Astrocyte (in vitro differentiated cells and primary cell): ENCODE data around the gene MELTF. TPM values are rescaled to one million over a fixed set of nuclear protein-coding genes. Genes with fewer than 3 reads are reported as not detected.
A peak's percentile ranks its signal among the peaks of the same experiment; 100 is the strongest.

Source experiments
- DNase-seq: peaks from one replicate; pipeline ENCODE4 v3.0.0-alpha.2; 2010; ENCODE audit warnings: low read depth
- FAIRE-seq: peaks from 2 replicates; lab custom pipeline; 2011; peaks lifted over from hg19 to GRCh38; lab: Jason Lieb, UNC
- H2AFZ ChIP-seq: 2 replicates; pipeline ENCODE4 v1.6.0; 2012; ENCODE audit warnings: low read depth, low read length, inconsistent platforms
- H3K27ac ChIP-seq: 2 replicates; pipeline ENCODE4 v1.5.1; 2011; ENCODE audit warnings: low read depth, low read length, inconsistent platforms
- H3K27me3 ChIP-seq: 2 replicates; pipeline ENCODE4 v1.6.0; 2011; ENCODE audit warnings: low read length, inconsistent platforms; ENCODE audit not compliant: insufficient read depth
- H3K36me3 ChIP-seq: 2 replicates; pipeline ENCODE4 v1.5.1; 2011; ENCODE audit warnings: low read length, inconsistent platforms; ENCODE audit not compliant: insufficient read depth
- H3K4me1 ChIP-seq: 2 replicates; pipeline ENCODE4 v1.5.1; 2011; ENCODE audit warnings: low read length, inconsistent platforms; ENCODE audit not compliant: insufficient read depth
- H3K4me2 ChIP-seq: 2 replicates; pipeline ENCODE4 v1.6.0; 2012; ENCODE audit warnings: low read length, inconsistent platforms
- H3K4me3 ChIP-seq: 2 replicates; pipeline ENCODE4 v1.5.1; 2011; ENCODE audit warnings: low read depth, mild to moderate bottlenecking, low read length, inconsistent platforms; ENCODE audit not compliant: insufficient read depth
- H3K79me2 ChIP-seq: 2 replicates; pipeline ENCODE4 v1.6.0; 2012; ENCODE audit warnings: mild to moderate bottlenecking, low read length, inconsistent platforms; ENCODE audit not compliant: insufficient read depth
- H3K9ac ChIP-seq: 2 replicates; pipeline ENCODE4 v1.6.0; 2012; ENCODE audit warnings: mild to moderate bottlenecking, low read length, inconsistent platforms
- H3K9me3 ChIP-seq: 2 replicates; pipeline ENCODE4 v1.5.1; 2012; ENCODE audit warnings: low read depth, mild to moderate bottlenecking, low read length, inconsistent platforms; ENCODE audit not compliant: insufficient read depth
- H4K20me1 ChIP-seq: 2 replicates; pipeline ENCODE4 v1.6.0; 2012; ENCODE audit warnings: low read length, inconsistent platforms; ENCODE audit not compliant: insufficient read depth
- H3K27ac Mint-ChIP-seq: one replicate; pipeline ENCODE4 v1.8.0; 2021; ENCODE audit warnings: mild to moderate bottlenecking, mixed read lengths; ENCODE audit not compliant: unreplicated experiment
- H3K27me3 Mint-ChIP-seq: one replicate; pipeline ENCODE4 v1.8.0; 2021; ENCODE audit warnings: low read depth, mixed read lengths; ENCODE audit not compliant: unreplicated experiment
- H3K36me3 Mint-ChIP-seq: one replicate; pipeline ENCODE4 v1.8.0; 2021; ENCODE audit warnings: low read depth, mixed read lengths; ENCODE audit not compliant: unreplicated experiment
- H3K4me1 Mint-ChIP-seq: one replicate; pipeline ENCODE4 v1.8.0; 2021; ENCODE audit warnings: low read depth, mixed read lengths; ENCODE audit not compliant: unreplicated experiment
- H3K4me3 Mint-ChIP-seq: one replicate; pipeline ENCODE4 v1.8.0; 2021; ENCODE audit warnings: mild to moderate bottlenecking, moderate library complexity, mixed read lengths; ENCODE audit not compliant: unreplicated experiment
- H3K9me3 Mint-ChIP-seq: one replicate; pipeline ENCODE4 v1.8.0; 2021; ENCODE audit warnings: mild to moderate bottlenecking, mixed read lengths; ENCODE audit not compliant: unreplicated experiment
- EZH2 ChIP-seq: IDR thresholded peaks from 2 replicates; pipeline ENCODE4 v1.6.1; 2012; ENCODE audit warnings: mild to moderate bottlenecking, low read length, inconsistent platforms; ENCODE audit not compliant: insufficient read depth
- total RNA-seq: library from RNA; stranded (reverse); gene quantifications from 2 replicates; pipeline ENCODE4 v1.2.1, GENCODE V29; 2021
- TF ChIP-seq, protein P1 (sequence below): IDR thresholded peaks from 2 replicates; pipeline ENCODE4 v1.5.1; 2011; ENCODE audit warnings: low read depth, mild to moderate bottlenecking, inconsistent platforms, low read length, moderate library complexity; ENCODE audit not compliant: insufficient read depth

Gene MELTF
- total RNA-seq, 1 donor from 2014 or later, result 24.0 TPM

- Histone ChIP-seq H3K4me1 (peaks cover 5% of the 10 kb centered on the region), H3K27me3 (no peaks in the 10 kb centered on the region), H4K20me1 (no peaks in the 10 kb centered on the region), H3K27ac (no peak overlapping the region), H3K79me2 (no peaks in the 10 kb centered on the region), H3K36me3 (no peaks in the 10 kb centered on the region), H3K9ac (peak overlapping the region; percentile 68), H2AFZ (peak overlapping the region; percentile 69), H3K4me3 (peak overlapping the region; percentile 37), H3K9me3 (no peaks in the 10 kb centered on the region), H3K4me2 (peak overlapping the region; percentile 85)
- no peak for TF ChIP-seq EZH2
- TF ChIP-seq, protein P1, sequence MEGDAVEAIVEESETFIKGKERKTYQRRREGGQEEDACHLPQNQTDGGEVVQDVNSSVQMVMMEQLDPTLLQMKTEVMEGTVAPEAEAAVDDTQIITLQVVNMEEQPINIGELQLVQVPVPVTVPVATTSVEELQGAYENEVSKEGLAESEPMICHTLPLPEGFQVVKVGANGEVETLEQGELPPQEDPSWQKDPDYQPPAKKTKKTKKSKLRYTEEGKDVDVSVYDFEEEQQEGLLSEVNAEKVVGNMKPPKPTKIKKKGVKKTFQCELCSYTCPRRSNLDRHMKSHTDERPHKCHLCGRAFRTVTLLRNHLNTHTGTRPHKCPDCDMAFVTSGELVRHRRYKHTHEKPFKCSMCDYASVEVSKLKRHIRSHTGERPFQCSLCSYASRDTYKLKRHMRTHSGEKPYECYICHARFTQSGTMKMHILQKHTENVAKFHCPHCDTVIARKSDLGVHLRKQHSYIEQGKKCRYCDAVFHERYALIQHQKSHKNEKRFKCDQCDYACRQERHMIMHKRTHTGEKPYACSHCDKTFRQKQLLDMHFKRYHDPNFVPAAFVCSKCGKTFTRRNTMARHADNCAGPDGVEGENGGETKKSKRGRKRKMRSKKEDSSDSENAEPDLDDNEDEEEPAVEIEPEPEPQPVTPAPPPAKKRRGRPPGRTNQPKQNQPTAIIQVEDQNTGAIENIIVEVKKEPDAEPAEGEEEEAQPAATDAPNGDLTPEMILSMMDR, result no peak
- Mint-ChIP-seq H3K4me3 (peak overlapping the region; percentile 76), H3K36me3 (peaks cover 4% of the 10 kb centered on the region), H3K27me3 (peaks cover 26% of the 10 kb centered on the region), H3K9me3 (peaks cover 5% of the 10 kb centered on the region), H3K27ac (no peak overlapping the region), H3K4me1 (peaks cover 2% of the 10 kb centered on the region)
- DNase-seq (no peak), FAIRE-seq (no peak)
Measured at GRCh38 chr3:197001972-197002700, 27.5 kb downstream of the MELTF start.

DNA sequence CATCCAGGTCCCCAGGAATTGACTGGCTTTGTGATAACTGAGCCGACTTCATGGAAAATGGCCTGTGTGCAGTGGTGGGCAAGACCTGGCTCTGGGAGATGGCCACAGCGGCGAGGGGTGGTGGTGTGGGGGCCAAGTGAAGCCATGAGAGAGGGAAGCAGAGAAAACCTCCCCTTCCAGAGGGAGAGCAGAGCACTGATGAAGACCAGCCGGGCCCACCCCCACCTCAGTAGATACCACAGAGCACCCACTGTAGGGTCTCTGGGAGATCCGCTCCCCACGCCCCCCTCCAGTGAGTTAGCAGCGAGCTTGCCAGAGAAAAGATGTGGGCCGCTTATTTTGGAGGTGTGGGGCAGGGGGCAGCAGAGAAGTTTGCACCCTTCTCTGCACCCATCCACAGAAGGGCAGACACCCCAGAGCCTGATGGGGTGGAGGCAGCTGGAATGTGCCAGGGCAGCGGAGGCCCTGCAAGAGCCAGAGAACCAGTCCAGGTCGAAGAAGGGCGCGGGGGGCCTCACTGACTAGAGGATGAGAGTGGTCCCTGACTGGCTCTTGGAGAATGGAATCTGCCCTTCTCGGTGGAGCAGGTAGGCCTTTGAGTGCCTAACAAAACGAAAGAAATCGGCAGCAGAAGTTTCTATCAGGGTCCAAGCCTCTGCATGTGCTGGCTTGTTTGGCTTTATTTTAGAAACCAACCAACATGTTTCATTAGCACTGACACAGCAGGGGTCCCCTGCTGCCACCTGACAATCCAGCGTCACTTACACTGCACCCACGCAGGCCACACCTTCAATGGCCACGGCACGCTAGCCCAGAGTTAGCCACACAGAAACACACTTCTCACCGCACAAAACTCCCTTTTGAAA, 28.3 kb downstream of the MELTF start:
- DNase-seq (no peak), FAIRE-seq (no peak)
- Mint-ChIP-seq H3K4me3 (peak overlapping the region; percentile 76), H3K36me3 (peaks cover 4% of the 10 kb centered on the region), H3K9me3 (peaks cover 5% of the 10 kb centered on the region), H3K27ac (no peak overlapping the region), H3K4me1 (peaks cover 2% of the 10 kb centered on the region), H3K27me3 (peaks cover 27% of the 10 kb centered on the region)
- no peak for TF ChIP-seq EZH2
- TF ChIP-seq, protein P1, result no peak
- Histone ChIP-seq H3K36me3 (no peaks in the 10 kb centered on the region), H3K27ac (no peak overlapping the region), H4K20me1 (no peaks in the 10 kb centered on the region), H3K9me3 (no peaks in the 10 kb centered on the region), H3K4me1 (peaks cover 5% of the 10 kb centered on the region), H3K27me3 (no peaks in the 10 kb centered on the region), H3K79me2 (no peaks in the 10 kb centered on the region), H3K9ac (peak overlapping the region; percentile 68), H2AFZ (peak overlapping the region; percentile 69), H3K4me2 (peak overlapping the region; percentile 85), H3K4me3 (no peak overlapping the region)
